GM12878 (cell line): ENCODE data around the gene SDCCAG8. TPM values are rescaled to one million over a fixed set of nuclear protein-coding genes. Genes with fewer than 3 reads are reported as not detected.

Experiments
- ATAC-seq: fragments of 200-7000 bp; cut with Tn5 transposase; 3 replicates; pipeline ENCODE4 v1.9.1; 2020; ENCODE audit warnings: mild to moderate bottlenecking, moderate library complexity
- BruUV-seq: library from RNA; stranded (reverse); fragments of 400-500 nt; replicated peaks from 2 replicates; lab custom pipeline; 2021; lab: Mats Ljungman, UMichigan
- CTCF ChIA-PET: fragments of 300-600 bp; sonication (Branson Sonifier 250); formaldehyde crosslinking; extraction: SDS; loops from one replicate; lab custom pipeline; 2021; ENCODE audit warnings: inconsistent platforms; lab: Yijun Ruan, JAX
- POLR2A ChIA-PET: fragments of 350-600 bp; formaldehyde crosslinking; extraction: SDS; loops from one replicate; lab custom pipeline; 2021; ENCODE audit warnings: inconsistent platforms; lab: Charles Lee
- RAD21 ChIA-PET: fragments of 300-600 bp; sonication (Branson Sonifier 250); formaldehyde crosslinking; loops from one replicate; lab custom pipeline; 2023; ENCODE audit warnings: antibody characterized with exemption; ENCODE audit not compliant: unreplicated experiment; lab: Charles Lee
- SMC1A ChIA-PET: fragments of 300-600 bp; sonication (Branson Sonifier 250); formaldehyde crosslinking; loops from one replicate; lab custom pipeline; 2023; ENCODE audit not compliant: unreplicated experiment, uncharacterized antibody; lab: Charles Lee
- DNase-seq: peaks from one replicate; pipeline ENCODE4 v3.0.0-alpha.2; 2011; ENCODE audit warnings: low read depth, low spot score
- FAIRE-seq: peaks from 3 replicates; lab custom pipeline; 2011; peaks lifted over from hg19 to GRCh38; lab: Jason Lieb, UNC
- H2AFZ ChIP-seq: 2 replicates; pipeline ENCODE4 v1.6.0; 2011; ENCODE audit warnings: low read depth, low read length, control low read depth; ENCODE audit not compliant: control insufficient read depth
- H3K27ac ChIP-seq: 2 replicates; pipeline ENCODE4 v1.5.1; 2011; ENCODE audit warnings: control low read depth; ENCODE audit not compliant: control insufficient read depth, insufficient read depth
- H3K27me3 ChIP-seq, 2 experiments: replicated peaks in 1 of 2; 2 replicates each; pipeline versions ENCODE4 v1.6.0 to v1.6.1; 2011; ENCODE audit warnings: low read length in 1 of 2; ENCODE audit not compliant: control insufficient read depth in 2 of 2, insufficient read depth in 2 of 2
- H3K36me3 ChIP-seq, 2 experiments: 2 replicates each; pipeline ENCODE4 v1.5.1; 2011; ENCODE audit warnings: low read length in 1 of 2; ENCODE audit not compliant: control insufficient read depth in 2 of 2, insufficient read depth in 2 of 2
- H3K4me1 ChIP-seq: 2 replicates; pipeline ENCODE4 v1.6.1; 2011; ENCODE audit warnings: mild to moderate bottlenecking, low read length, moderate library complexity, mixed read lengths; ENCODE audit not compliant: control insufficient read depth, insufficient read depth
- H3K4me2 ChIP-seq: 2 replicates; pipeline ENCODE4 v1.6.0; 2011; ENCODE audit warnings: control low read depth; ENCODE audit not compliant: control insufficient read depth, insufficient read depth
- H3K4me3 ChIP-seq: fragments of 200-600 bp; sonication (generic); 2 replicates; pipeline ENCODE4 v1.5.1; 2016
- H3K79me2 ChIP-seq: 2 replicates; pipeline ENCODE4 v1.6.0; 2011; ENCODE audit warnings: low read length; ENCODE audit not compliant: control insufficient read depth, insufficient read depth
- H3K9ac ChIP-seq: 2 replicates; pipeline ENCODE4 v1.8.0; 2011; ENCODE audit warnings: low read length, control low read depth, mixed read lengths; ENCODE audit not compliant: control insufficient read depth, insufficient read depth
- H3K9me3 ChIP-seq: replicated peaks from 3 replicates; pipeline ENCODE4 v1.5.1; 2011; ENCODE audit warnings: mild to moderate bottlenecking, low read length; ENCODE audit not compliant: control insufficient read depth, insufficient read depth
- H4K20me1 ChIP-seq: 2 replicates; pipeline ENCODE4 v1.6.0; 2011; ENCODE audit not compliant: control insufficient read depth, insufficient read depth
- ELK1 ChIP-seq: IDR thresholded peaks from 2 replicates; pipeline ENCODE4 v1.6.1; 2012; ENCODE audit warnings: low read depth, low read length, improper control_type of control experiment
- EZH2 ChIP-seq: IDR thresholded peaks from 2 replicates; pipeline ENCODE4 v1.6.1; 2012; ENCODE audit warnings: low read depth, mild to moderate bottlenecking, control low read depth, inconsistent platforms, low read length, borderline replicate concordance; ENCODE audit not compliant: control insufficient read depth
- LARP7 ChIP-seq: fragments of 450-650 bp; IDR thresholded peaks from 2 replicates; pipeline ENCODE4 v1.6.1; 2017; ENCODE audit warnings: mild to moderate bottlenecking
- NBN ChIP-seq: fragments of 450-650 bp; IDR thresholded peaks from 2 replicates; pipeline ENCODE4 v1.6.1; 2016
- NFIC ChIP-seq: IDR thresholded peaks from 2 replicates; pipeline ENCODE4 v1.6.1; 2012; ENCODE audit warnings: low read depth, mild to moderate bottlenecking, inconsistent platforms, low read length, moderate library complexity
- NFYA ChIP-seq: IDR thresholded peaks from 2 replicates; pipeline ENCODE4 v1.6.1; 2011; ENCODE audit warnings: low read depth, mild to moderate bottlenecking, low read length, improper control_type of control experiment, borderline replicate concordance
- PAX5 ChIP-seq: IDR thresholded peaks from 2 replicates; pipeline ENCODE4 v1.6.1; 2011; ENCODE audit warnings: low read depth, low read length, borderline replicate concordance
- RCOR1 ChIP-seq: conservative IDR thresholded peaks from 2 replicates; pipeline ENCODE4 v1.6.1; 2012; ENCODE audit warnings: low read depth, low read length, improper control_type of control experiment
- SMARCA5 ChIP-seq: fragments of 450-650 bp; IDR thresholded peaks from 2 replicates; pipeline ENCODE4 v1.6.1; 2017; ENCODE audit warnings: mild to moderate bottlenecking
- YBX1 ChIP-seq: fragments of 450-650 bp; IDR thresholded peaks from 2 replicates; pipeline ENCODE4 v1.6.1; 2016; ENCODE audit warnings: antibody characterized with exemption
- WGBS: methylation state at CpG from one replicate; pipeline ENCODE4 v1.1.6; 2016; ENCODE audit warnings: low lambda C conversion rate; ENCODE audit not compliant: insufficient replicate concordance, insufficient coverage; ENCODE audit errors: missing lambda C conversion rate; 5-methylcytosine and 5-hydroxymethylcytosine counted together
- in situ Hi-C: fragments of 300-500 bp; cut with MboI; formaldehyde crosslinking; loops from 9 replicates; pipeline ENCODE4 v1.14.3; 2018; ENCODE audit warnings: mixed read lengths
- intact Hi-C: fragments of 100-400 bp; cut with micrococcal nuclease; formaldehyde crosslinking; loops from one replicate; pipeline ENCODE4 v1.14.2; 2022; ENCODE audit not compliant: unreplicated experiment
- polyA plus RNA-seq, 11 experiments: library from polyadenylated mRNA; depleted of rRNA in 4 of 11; unstranded in 6 of 11; stranded (reverse) in 5 of 11; fragments of >200 nt; fragmentation: Nextera tagmentation in 4 of 11; fragmentation: Illumina TruSeq in 1 of 11; extraction: Ambion mirVana in 4 of 11; extraction: Trizol in 1 of 11; gene quantifications; 1 replicate in 1 of 11; 2 replicates in 10 of 11; pipeline versions ENCODE4 v1.2.1 to v1.2.3, GENCODE V29; 2011 to 2016; ENCODE audit warnings: inconsistent platforms in 2 of 11, missing spikeins in 2 of 11, low read depth in 1 of 11
- total RNA-seq, 4 experiments: library from RNA; depleted of rRNA in 3 of 4; stranded (reverse); fragments of >200 nt in 3 of 4; fragmentation: Illumina TruSeq in 1 of 4; extraction: Trizol in 1 of 4; gene quantifications; 2 replicates each; pipeline versions ENCODE4 v1.2.1 to v1.2.3, GENCODE V29; 2013 to 2021
- TF ChIP-seq, protein P1 (sequence below): fragments of 450-650 bp; IDR thresholded peaks from 2 replicates; pipeline ENCODE4 v1.6.1; 2016; ENCODE audit warnings: mild to moderate bottlenecking

SDCCAG8 gene
- total and polyA plus RNA-seq, 10 of the 15 experiments (the other 5 are each of a cell fraction or from before 2014, with no cell fraction given) = 15.0 to 25.6 (median 20.6) TPM

GRCh38 chr1:243379208-243379607 is 123.4 kb downstream of the SDCCAG8 start:
- Histone ChIP-seq H4K20me1 (no peaks in the 10 kb centered on the region), H2AFZ (no peak overlapping the region), H3K27me3 (no peaks in the 10 kb centered on the region), H3K27ac (no peak overlapping the region), H3K79me2 (no peaks in the 10 kb centered on the region), H3K36me3 (no peaks in the 10 kb centered on the region), H3K4me3 (no peak overlapping the region), H3K4me2 (no peak overlapping the region), H3K4me1 (no peaks in the 10 kb centered on the region), H3K9ac (no peak overlapping the region), H3K9me3 (no peaks in the 10 kb centered on the region)
- intact Hi-C loops = no loop called here
- ChIA-PET CTCF (no interaction called here), RAD21 (no interaction called here), POLR2A (no interaction called here), SMC1A (interaction anchor here (0.6 kb wide), 1 partner anchor 816 kb away, joined by 3 read pairs; no protein-coding TSS in a partner anchor)
- in situ Hi-C loops = no loop called here
- no peak for TF ChIP-seq PAX5
- TF ChIP-seq NBN = no peak
- TF ChIP-seq EZH2 = no peak
- no peak for TF ChIP-seq RCOR1
- TF ChIP-seq, protein P1, sequence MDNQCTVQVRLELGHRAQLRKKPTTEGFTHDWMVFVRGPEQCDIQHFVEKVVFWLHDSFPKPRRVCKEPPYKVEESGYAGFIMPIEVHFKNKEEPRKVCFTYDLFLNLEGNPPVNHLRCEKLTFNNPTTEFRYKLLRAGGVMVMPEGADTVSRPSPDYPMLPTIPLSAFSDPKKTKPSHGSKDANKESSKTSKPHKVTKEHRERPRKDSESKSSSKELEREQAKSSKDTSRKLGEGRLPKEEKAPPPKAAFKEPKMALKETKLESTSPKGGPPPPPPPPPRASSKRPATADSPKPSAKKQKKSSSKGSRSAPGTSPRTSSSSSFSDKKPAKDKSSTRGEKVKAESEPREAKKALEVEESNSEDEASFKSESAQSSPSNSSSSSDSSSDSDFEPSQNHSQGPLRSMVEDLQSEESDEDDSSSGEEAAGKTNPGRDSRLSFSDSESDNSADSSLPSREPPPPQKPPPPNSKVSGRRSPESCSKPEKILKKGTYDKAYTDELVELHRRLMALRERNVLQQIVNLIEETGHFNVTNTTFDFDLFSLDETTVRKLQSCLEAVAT = no peak
- no peak for TF ChIP-seq ELK1
- TF ChIP-seq LARP7 = no peak
- TF ChIP-seq YBX1 = no peak
- TF ChIP-seq NFYA = no peak
- TF ChIP-seq SMARCA5 = no peak
- no peak for TF ChIP-seq NFIC
- FAIRE-seq (no peak), DNase-seq (no peak), ATAC-seq (no peak)
- 95% methylated on average over 1 of the region's 1 CpG for whole genome bisulfite sequencing
- no TSS peak for BruUV-seq
